NB4 (cell line): ENCODE results near the gene ANGPTL3.

Experiments
- DNase-seq: peaks from one replicate; pipeline ENCODE4 v3.0.0; 2010; ENCODE audit warnings: low read depth
- H3K4me3 ChIP-seq: one replicate; pipeline ENCODE4 v1.5.1; 2011; ENCODE audit warnings: mild to moderate bottlenecking, low read depth, low read length, moderate library complexity
- MYC ChIP-seq: IDR thresholded peaks from 2 replicates; pipeline ENCODE4 v1.6.1; 2011; ENCODE audit warnings: low read depth, low read length
- POLR2A ChIP-seq: IDR thresholded peaks from 2 replicates; pipeline ENCODE4 v1.6.1; 2011; ENCODE audit warnings: mild to moderate bottlenecking; ENCODE audit not compliant: insufficient read length; ENCODE audit errors: extremely low read depth
- TF ChIP-seq, protein P1 (sequence below): IDR thresholded peaks from 2 replicates; pipeline ENCODE4 v1.6.1; 2011; ENCODE audit warnings: low read depth, low read length
- TF ChIP-seq, protein P2 (sequence below): IDR thresholded peaks from one replicate; pipeline ENCODE4 v1.5.1; 2012; ENCODE audit warnings: low read depth, low read length

ANGPTL3 gene

DNA sequence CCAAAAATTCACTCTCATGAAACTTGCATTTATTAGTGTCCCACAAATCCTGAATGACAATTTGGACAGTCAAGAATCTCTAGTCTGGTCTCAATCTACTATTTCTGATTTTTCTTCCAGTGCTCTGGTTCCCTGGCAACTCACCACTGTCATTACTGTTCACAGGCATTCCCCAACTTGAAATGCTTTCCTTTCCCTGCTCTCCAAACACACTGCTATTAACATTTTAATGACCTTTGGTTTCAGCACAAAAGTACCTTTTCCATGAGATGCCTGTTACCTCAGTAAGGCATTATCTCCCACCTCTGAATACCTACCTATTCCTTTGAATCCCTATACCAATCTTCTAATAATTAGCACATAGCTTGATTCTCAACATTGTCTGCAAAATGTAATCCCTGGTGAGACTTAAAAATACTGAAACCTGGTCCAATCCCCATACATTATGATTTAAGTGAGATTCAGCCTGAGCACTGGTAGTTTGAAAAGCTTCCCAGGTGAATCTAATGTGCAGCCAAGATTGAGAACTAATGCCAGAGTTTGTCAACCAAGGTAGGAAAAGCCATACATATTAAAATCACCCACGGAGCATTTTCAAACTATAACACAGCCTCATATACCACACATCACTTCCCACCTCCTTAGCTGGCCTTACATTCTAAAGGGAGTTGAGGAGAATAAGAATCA lies 11.7 kb upstream of the ANGPTL3 start:
- TF ChIP-seq, protein P1, sequence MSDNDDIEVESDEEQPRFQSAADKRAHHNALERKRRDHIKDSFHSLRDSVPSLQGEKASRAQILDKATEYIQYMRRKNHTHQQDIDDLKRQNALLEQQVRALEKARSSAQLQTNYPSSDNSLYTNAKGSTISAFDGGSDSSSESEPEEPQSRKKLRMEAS = no peak
- no peak for TF ChIP-seq POLR2A
- TF ChIP-seq, protein P2, sequence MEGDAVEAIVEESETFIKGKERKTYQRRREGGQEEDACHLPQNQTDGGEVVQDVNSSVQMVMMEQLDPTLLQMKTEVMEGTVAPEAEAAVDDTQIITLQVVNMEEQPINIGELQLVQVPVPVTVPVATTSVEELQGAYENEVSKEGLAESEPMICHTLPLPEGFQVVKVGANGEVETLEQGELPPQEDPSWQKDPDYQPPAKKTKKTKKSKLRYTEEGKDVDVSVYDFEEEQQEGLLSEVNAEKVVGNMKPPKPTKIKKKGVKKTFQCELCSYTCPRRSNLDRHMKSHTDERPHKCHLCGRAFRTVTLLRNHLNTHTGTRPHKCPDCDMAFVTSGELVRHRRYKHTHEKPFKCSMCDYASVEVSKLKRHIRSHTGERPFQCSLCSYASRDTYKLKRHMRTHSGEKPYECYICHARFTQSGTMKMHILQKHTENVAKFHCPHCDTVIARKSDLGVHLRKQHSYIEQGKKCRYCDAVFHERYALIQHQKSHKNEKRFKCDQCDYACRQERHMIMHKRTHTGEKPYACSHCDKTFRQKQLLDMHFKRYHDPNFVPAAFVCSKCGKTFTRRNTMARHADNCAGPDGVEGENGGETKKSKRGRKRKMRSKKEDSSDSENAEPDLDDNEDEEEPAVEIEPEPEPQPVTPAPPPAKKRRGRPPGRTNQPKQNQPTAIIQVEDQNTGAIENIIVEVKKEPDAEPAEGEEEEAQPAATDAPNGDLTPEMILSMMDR = no peak
- no peak for TF ChIP-seq MYC
- H3K4me3 ChIP-seq = no peak overlapping the region
- no peak for DNase-seq

DNA sequence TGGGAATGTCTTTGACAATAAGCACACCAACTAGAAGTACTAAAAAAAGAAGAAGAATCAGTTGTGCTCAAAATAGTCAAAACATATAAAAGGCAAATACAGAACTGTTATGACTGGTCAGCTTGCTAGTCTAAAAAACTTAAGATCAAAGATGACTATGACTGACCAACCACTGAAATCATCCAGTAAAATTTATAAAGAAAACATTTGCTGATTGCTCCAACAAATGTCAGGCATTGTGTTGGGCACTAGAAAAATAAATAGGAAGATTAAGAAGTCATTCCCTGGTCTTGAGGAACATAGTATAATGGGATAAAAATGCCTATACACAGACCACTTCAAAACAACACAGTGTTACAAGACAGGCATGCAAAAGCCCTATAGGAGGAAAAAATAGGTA lies 9.3 kb upstream of the ANGPTL3 start:
- H3K4me3 ChIP-seq = no peak overlapping the region
- TF ChIP-seq, protein P1 = no peak
- TF ChIP-seq MYC (no peak), POLR2A (no peak)
- TF ChIP-seq, protein P2 = no peak
- DNase-seq = no peak

DNA sequence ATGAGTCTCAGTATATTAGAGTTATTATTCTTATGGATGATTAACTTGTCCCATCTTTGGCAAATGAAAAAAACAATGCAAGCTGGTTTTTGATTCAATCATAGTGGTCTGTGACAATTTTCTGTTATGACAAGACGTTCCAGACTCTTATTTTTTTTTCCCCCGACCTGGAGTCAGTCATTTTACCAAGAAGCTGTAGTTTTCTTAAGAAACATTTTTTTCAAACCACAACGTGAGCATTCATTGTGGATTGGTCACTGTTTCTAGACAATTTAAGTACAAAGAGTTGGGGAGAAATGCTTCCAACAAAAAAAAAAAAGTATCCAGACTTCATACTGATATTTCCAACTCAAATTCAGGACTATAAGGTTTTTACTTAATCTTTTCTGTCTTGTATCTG lies 8.0 kb upstream of the ANGPTL3 start:
- DNase-seq = no peak
- no peak overlapping the region for H3K4me3 ChIP-seq
- TF ChIP-seq, protein P2 = no peak
- no peak for TF ChIP-seq MYC

DNA sequence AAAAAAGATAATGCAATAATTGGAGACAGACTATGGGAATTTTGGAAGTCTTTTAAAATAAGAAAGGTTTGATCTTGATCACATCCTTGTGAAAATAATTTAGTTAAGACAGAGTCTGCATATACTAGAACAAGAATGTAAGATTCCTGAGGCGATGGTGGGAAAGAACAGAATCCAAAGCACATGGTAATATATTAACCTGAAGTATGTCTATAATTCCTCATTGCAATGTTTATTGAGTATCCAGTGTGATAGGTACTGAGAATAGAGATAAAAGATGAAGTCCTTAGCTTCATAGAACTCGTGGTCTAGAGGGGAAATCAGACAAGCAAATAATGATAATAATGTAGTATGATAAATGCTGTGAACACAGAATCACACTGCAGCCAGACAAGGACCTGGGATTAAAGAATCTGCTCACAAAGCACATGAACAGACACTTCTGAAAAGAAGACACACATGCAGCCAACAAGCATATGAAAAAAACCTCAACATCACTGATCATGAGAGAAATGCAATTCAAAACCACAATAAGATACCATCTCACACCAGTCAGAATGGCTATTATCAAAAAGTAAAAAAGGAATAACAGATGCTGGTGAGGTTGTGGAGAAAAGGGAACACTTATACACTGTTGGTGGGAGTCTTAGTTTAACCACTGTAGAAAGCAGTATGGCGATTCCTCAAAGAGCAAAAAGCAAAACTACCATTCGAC lies 6.9 kb upstream of the ANGPTL3 start:
- no peak overlapping the region for H3K4me3 ChIP-seq
- no peak for TF ChIP-seq POLR2A
- TF ChIP-seq, protein P2 = no peak
- TF ChIP-seq, protein P1 = no peak

DNA sequence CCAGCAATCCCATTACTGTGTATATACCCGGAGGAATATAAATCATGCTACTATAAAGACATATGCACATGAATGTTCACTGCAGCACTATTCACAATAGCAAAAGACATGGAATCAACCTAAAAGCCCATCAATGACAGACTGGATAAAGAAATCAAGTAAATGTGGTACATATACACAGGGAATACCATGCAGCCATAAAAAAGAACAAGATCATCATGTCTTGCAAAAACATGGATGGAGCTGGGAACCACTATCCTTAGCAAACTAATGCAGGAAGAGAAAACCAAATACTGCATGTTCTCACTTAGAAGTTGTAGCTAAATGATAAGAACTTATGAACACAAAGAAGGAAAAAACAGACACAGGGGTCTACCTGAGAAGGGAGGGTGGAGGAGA lies 6.4 kb upstream of the ANGPTL3 start:
- TF ChIP-seq, protein P1 = no peak
- no peak for TF ChIP-seq MYC
- TF ChIP-seq POLR2A = no peak
- TF ChIP-seq, protein P2 = no peak
- H3K4me3 ChIP-seq = no peak overlapping the region
- DNase-seq = no peak

More for the DNA sequence above, 6.9 kb upstream of the ANGPTL3 start:
- DNase-seq = no peak
